Kidney (tissue), 14 donors: ENCODE data around the gene REV1. TPM values are rescaled to one million over a fixed set of nuclear protein-coding genes. Genes with fewer than 3 reads are reported as not detected.

Source experiments
- DNase-seq, 5 donors: peaks; one replicate each; pipeline ENCODE4 v3.0.0-alpha.2; 2013 to 2020
- FAIRE-seq: peaks from 2 replicates; lab custom pipeline; 2012; peaks lifted over from hg19 to GRCh38; lab: Jason Lieb, UNC
- H3K27ac ChIP-seq, 2 donors: one replicate each; pipeline ENCODE4 v1.7.0; 2013; ENCODE audit warnings: low read depth in 2 of 2, low read length in 2 of 2, inconsistent platforms in 1 of 2
- H3K27me3 ChIP-seq: one replicate; pipeline ENCODE4 v1.7.1; 2013; ENCODE audit warnings: low read length, inconsistent platforms; ENCODE audit not compliant: control insufficient read depth, insufficient read depth
- H3K36me3 ChIP-seq, 3 donors: one replicate each; pipeline versions ENCODE4 v1.7.0 to v1.7.1; 2013; ENCODE audit warnings: low read length in 3 of 3, control low read depth in 1 of 3, inconsistent platforms in 1 of 3; ENCODE audit not compliant: insufficient read depth in 3 of 3, control insufficient read depth in 2 of 3
- H3K4me1 ChIP-seq, 3 donors: one replicate each; pipeline versions ENCODE4 v1.7.0 to v1.7.1; 2013; ENCODE audit warnings: low read length in 3 of 3, inconsistent platforms in 1 of 3, low read depth in 1 of 3; ENCODE audit not compliant: control insufficient read depth in 2 of 3, insufficient read depth in 2 of 3
- H3K4me3 ChIP-seq, 3 donors: one replicate each; pipeline versions ENCODE4 v1.7.0 to v1.8.1; 2013; ENCODE audit warnings: low read length in 3 of 3, control low read depth in 1 of 3, inconsistent platforms in 1 of 3
- H3K9ac ChIP-seq, 3 donors: one replicate each; pipeline versions ENCODE4 v1.7.0 to v1.7.1; 2013; ENCODE audit warnings: low read length in 3 of 3, control low read depth in 1 of 3, inconsistent platforms in 1 of 3
- H3K9me3 ChIP-seq, 3 donors: one replicate each; pipeline versions ENCODE4 v1.7.0 to v1.7.1; 2013; ENCODE audit warnings: low read length in 3 of 3, control low read depth in 1 of 3, inconsistent platforms in 1 of 3; ENCODE audit not compliant: control insufficient read depth in 2 of 3, insufficient read depth in 1 of 3
- intact Hi-C: fragments of 100-400 bp; cut with DNase I; formaldehyde crosslinking; loops from one replicate; pipeline ENCODE4 v1.11.1; 2022
- polyA plus RNA-seq: library from polyadenylated mRNA; stranded (reverse); fragments of 350-450 nt; fragmentation: Illumina TruSeq; extraction: RNeasy Lipid Tissue Mini Kit (QIAGEN cat#74804); gene quantifications from one replicate; pipeline ENCODE4 v1.2.3, GENCODE V29; 2014; ENCODE audit warnings: low read depth, low replicate concordance; ENCODE audit not compliant: insufficient read depth
- total RNA-seq: library from RNA; stranded (reverse); fragmentation: NEBNext Ultra II Directional; extraction: Animal tissue kit (Norgen Biotek cat#: 25700); gene quantifications from one replicate; pipeline ENCODE4 v1.2.1, GENCODE V29; 2021
- TF ChIP-seq, protein P1 (sequence below): IDR thresholded peaks from 3 replicates; pipeline ENCODE4 v1.5.1; 2012; ENCODE audit warnings: mild to moderate bottlenecking, moderate library complexity, borderline replicate concordance; ENCODE audit not compliant: insufficient read depth; ENCODE audit errors: extremely low read depth
- donor health status: control.
- donor health status: control.
- donor health status: control.
- donor health status: control.
- donor health status: control.
- donor health status: DM: yes; HTN: yes; CAD: no.
- donor health status: Normal renal cell carcinoma (clear cell type).

Gene REV1
- total and polyA plus RNA-seq, 2 donors from 2014 or later: 16.9 to 41.3 TPM

DNA sequence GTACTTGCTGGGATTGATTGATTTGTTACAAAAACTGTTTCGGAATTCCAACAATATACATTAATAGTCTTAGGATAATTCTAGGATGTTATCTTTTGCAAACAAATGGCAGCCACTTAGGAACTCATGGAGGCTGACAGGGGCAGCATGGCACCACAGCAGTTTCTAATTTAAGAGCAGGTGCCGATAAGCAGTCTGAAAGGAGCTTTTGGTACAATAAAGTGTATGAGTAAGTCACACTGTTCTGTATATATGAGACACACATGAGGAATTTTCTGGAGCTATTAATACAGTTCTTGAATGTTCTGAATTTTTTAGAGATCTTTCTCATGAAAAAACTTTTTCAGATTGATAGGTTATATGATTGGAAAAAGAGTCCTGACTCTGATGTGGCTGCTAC is 100.4 kb downstream of the REV1 start:
- H3K36me3 ChIP-seq: peaks cover 3 to 23% (median 19%) of the 10 kb centered on the region in 3 donors
- no peak overlapping the region for H3K4me3 ChIP-seq
- TF ChIP-seq, protein P1, sequence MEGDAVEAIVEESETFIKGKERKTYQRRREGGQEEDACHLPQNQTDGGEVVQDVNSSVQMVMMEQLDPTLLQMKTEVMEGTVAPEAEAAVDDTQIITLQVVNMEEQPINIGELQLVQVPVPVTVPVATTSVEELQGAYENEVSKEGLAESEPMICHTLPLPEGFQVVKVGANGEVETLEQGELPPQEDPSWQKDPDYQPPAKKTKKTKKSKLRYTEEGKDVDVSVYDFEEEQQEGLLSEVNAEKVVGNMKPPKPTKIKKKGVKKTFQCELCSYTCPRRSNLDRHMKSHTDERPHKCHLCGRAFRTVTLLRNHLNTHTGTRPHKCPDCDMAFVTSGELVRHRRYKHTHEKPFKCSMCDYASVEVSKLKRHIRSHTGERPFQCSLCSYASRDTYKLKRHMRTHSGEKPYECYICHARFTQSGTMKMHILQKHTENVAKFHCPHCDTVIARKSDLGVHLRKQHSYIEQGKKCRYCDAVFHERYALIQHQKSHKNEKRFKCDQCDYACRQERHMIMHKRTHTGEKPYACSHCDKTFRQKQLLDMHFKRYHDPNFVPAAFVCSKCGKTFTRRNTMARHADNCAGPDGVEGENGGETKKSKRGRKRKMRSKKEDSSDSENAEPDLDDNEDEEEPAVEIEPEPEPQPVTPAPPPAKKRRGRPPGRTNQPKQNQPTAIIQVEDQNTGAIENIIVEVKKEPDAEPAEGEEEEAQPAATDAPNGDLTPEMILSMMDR: no peak
- no peak overlapping the region for H3K9ac ChIP-seq
- DNase-seq (no peak), FAIRE-seq (no peak)
- no peaks in the 10 kb centered on the region for H3K27me3 ChIP-seq
- intact Hi-C loops: no loop called here
- no peaks in the 10 kb centered on the region for H3K9me3 ChIP-seq
- H3K4me1 ChIP-seq: no peaks in the 10 kb centered on the region
- H3K27ac ChIP-seq: no peak overlapping the region

DNA sequence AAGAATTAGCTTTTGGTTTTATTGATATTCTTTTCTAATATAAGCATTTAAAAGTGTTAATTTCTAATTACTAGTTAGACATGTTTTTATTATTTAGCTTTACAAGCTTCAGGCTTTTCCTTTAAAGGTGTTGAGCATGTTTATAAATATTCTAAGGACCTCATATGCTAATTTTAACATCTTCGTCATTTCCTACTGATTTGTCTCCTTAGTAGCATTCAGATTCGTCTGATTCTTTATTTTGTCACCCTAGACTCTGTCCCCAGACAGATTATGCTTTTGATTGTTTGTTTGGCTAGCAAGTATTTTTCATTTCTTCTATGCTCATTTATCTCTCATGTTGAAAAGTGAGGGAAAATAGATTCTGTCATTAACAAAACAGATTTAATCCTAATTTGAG is 100.9 kb downstream of the REV1 start:
- H3K4me3 ChIP-seq: no peak overlapping the region
- TF ChIP-seq, protein P1: no peak
- H3K36me3 ChIP-seq: peaks cover 4 to 22% (median 16%) of the 10 kb centered on the region in 3 donors
- DNase-seq (no peak), FAIRE-seq (no peak)
- peaks cover 0 to 2% (median 0%) of the 10 kb centered on the region in 3 donors for H3K9me3 ChIP-seq
- H3K27me3 ChIP-seq: no peaks in the 10 kb centered on the region
- H3K27ac ChIP-seq: no peak overlapping the region
- intact Hi-C loops: no loop called here
- H3K4me1 ChIP-seq: no peaks in the 10 kb centered on the region
- H3K9ac ChIP-seq: no peak overlapping the region

DNA sequence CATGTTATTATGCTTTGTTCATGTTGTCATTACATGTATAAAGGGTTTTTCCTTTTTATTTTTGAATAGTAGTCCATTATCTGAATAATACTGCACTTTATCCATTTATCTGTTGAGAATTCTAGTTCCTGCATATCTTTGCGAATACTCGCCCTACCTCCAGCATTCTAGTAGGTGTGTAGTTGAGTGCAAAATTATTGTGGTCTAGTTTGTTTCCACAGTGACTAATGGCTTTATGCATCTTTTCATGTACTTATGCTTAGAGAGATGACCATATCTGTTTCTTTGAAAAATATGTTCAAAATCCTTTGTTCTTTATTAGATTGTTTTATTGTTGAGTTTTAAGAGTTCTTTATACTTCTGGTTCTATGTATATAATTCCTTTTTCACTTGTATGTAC is 103.8 kb downstream of the REV1 start:
- Histone ChIP-seq H3K9me3 (peaks cover 0 to 2% (median 0%) of the 10 kb centered on the region in 3 donors), H3K36me3 (peaks cover 7 to 25% (median 8%) of the 10 kb centered on the region in 3 donors)

More for the DNA sequence above, 103.8 kb downstream of the REV1 start:
- no peak overlapping the region for H3K27ac ChIP-seq
- H3K9ac ChIP-seq: no peak overlapping the region
- H3K27me3 ChIP-seq: no peaks in the 10 kb centered on the region
- H3K4me1 ChIP-seq: peaks cover 0 to 2% (median 0%) of the 10 kb centered on the region in 3 donors
- no peak for FAIRE-seq
- no peak overlapping the region for H3K4me3 ChIP-seq
- DNase-seq: no peak
- TF ChIP-seq, protein P1: no peak
- intact Hi-C loops: no loop called here
